ENCODE measurements around the gene FAM209B.
"Not testable (repeated sequence)": the region's sequence is repeated elsewhere in the genome, so short reads cannot be mapped to it uniquely, and the experiment has no call there.

DNA sequence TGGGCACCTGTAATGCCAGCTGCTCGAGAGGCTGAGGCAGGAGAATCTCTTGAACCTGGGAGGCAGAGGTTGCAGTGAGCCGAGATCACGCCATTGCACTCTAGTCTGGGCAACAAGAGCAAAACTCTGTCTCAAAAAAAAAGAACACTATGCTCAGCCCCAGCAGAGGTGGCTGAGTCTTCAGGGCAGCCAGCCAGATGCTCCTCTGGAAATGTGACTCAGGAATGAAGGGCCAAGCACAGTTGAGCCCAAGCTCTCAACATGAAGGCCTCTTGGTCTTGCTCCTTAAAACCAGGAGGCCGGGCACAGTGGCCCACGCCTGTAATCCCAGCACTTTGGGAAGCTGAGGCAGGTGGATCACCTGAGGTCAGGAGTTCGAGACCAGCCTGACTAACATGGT lies 31.5 kb downstream of the FAM209B start:
- not testable (repeated sequence) for TF ChIP-seq POLR2AphosphoS5, POLR2A (IDR thresholded peaks at IDR 0.05; ENCODE audit: low read depth, low read length)
